Activated CD8-positive, alpha-beta T cell treated with anti-CD3 and anti-CD28 coated beads, Interleukin-2, amount 10 ng/mL, durations not matched to agents 7 days and 5 days (primary cell): ENCODE data around the gene SIGLEC7. TPM values are rescaled to one million over a fixed set of nuclear protein-coding genes. Genes with fewer than 3 reads are reported as not detected.

Experiments used
- ATAC-seq: fragments of 150-1000 bp; cut with Tn5 transposase; one replicate; pipeline ENCODE4 v1.10.0; 2021; ENCODE audit warnings: moderate library complexity
- CTCF ChIA-PET: fragments of 350-600 bp; sonication (Branson Sonifier 250); formaldehyde crosslinking; loops from one replicate; lab custom pipeline; 2021; ENCODE audit warnings: antibody characterized with exemption; lab: Charles Lee
- POLR2A ChIA-PET: fragments of 350-600 bp; sonication (Branson Sonifier 250); formaldehyde crosslinking; loops from one replicate; lab custom pipeline; 2021; ENCODE audit warnings: antibody characterized with exemption; lab: Charles Lee
- DNase-seq: peaks from one replicate; pipeline ENCODE4 v3.0.0-alpha.2; 2020
- H3K27ac Mint-ChIP-seq: one replicate; pipeline ENCODE4 v1.8.0; 2021; ENCODE audit warnings: mild to moderate bottlenecking, mixed read lengths
- H3K27me3 Mint-ChIP-seq: one replicate; pipeline ENCODE4 v1.8.0; 2021; ENCODE audit warnings: low read depth, mixed read lengths
- H3K36me3 Mint-ChIP-seq: one replicate; pipeline ENCODE4 v1.8.0; 2021; ENCODE audit warnings: low read depth, mixed read lengths
- H3K4me1 Mint-ChIP-seq: one replicate; pipeline ENCODE4 v1.8.0; 2021; ENCODE audit warnings: low read depth, mixed read lengths
- H3K4me3 Mint-ChIP-seq: one replicate; pipeline ENCODE4 v1.8.0; 2021; ENCODE audit warnings: mild to moderate bottlenecking, mixed read lengths
- H3K9me3 Mint-ChIP-seq: one replicate; pipeline ENCODE4 v1.8.0; 2022; ENCODE audit warnings: mixed read lengths; ENCODE audit not compliant: insufficient read depth
- total RNA-seq, 2 experiments: library from RNA; stranded (reverse); gene quantifications; one replicate each; pipeline ENCODE4 v1.2.3, GENCODE V29; 2021

The SIGLEC7 gene
- total RNA-seq, 2 experiments from 2014 or later: not detected

GRCh38 chr19:51143486-51143885, 1.4 kb downstream of the SIGLEC7 start:
- Mint-ChIP-seq H3K27me3 (peaks cover 17% of the 10 kb centered on the region), H3K27ac (no peak overlapping the region), H3K4me3 (no peak overlapping the region), H3K9me3 (no peaks in the 10 kb centered on the region), H3K36me3 (no peaks in the 10 kb centered on the region), H3K4me1 (peaks cover 10% of the 10 kb centered on the region)
- no peak for DNase-seq
- ChIA-PET POLR2A (no interaction called here), CTCF (no interaction called here)
- ATAC-seq: no peak

DNA sequence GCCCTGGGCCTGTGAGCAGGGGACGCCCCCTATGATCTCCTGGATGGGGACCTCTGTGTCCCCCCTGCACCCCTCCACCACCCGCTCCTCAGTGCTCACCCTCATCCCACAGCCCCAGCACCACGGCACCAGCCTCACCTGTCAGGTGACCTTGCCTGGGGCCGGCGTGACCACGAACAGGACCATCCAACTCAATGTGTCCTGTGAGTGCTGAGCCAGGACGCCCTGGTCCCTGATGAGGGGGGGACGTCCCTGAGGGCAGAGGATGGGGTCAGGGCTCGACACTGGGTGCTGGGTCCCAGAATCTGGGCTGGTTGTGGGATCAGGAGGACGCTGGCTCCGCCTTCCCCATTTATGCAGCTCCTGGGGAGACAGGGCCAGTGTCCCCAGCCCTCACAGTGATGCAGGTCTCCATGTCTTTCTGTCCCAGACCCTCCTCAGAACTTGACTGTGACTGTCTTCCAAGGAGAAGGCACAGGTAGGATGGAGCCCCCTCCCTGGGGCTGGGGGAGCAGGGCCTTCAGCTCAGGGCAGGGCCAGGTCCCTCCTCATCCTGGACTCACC, 2.5 kb downstream of the SIGLEC7 start:
- Mint-ChIP-seq H3K36me3 (no peaks in the 10 kb centered on the region), H3K4me3 (no peak overlapping the region), H3K4me1 (peaks cover 8% of the 10 kb centered on the region), H3K27me3 (peaks cover 24% of the 10 kb centered on the region), H3K27ac (no peak overlapping the region), H3K9me3 (no peaks in the 10 kb centered on the region)
- POLR2A ChIA-PET: no interaction called here
- CTCF ChIA-PET: interaction anchor here (6.3 kb wide), 1 partner anchor 13 kb away, joined by 33 read pairs; no protein-coding TSS in a partner anchor
- no peak for DNase-seq
- ATAC-seq: no peak

DNA sequence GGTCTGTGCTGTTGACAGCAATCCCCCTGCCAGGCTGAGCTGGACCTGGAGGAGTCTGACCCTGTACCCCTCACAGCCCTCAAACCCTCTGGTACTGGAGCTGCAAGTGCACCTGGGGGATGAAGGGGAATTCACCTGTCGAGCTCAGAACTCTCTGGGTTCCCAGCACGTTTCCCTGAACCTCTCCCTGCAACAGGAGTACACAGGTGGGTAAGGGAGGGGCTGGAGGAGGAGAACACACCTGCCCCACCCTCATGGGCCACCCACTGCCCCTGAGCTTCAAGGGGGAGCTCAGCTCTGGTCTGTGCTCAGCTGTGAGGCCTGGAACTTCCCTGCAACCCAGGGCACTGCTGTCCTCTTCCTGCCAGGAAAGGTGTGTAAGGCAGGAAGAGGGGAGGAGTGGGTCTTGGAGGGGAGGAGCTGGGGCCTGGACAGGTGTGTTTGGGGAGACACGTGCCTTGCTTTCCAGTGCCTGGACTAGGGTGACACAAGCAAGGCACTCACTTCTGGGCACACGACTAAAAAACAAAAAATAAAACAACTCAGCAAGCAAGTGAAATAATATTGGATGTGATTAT, 3.9 kb downstream of the SIGLEC7 start:
- ATAC-seq (no peak), DNase-seq (no peak)
- Mint-ChIP-seq H3K9me3 (no peaks in the 10 kb centered on the region), H3K4me3 (no peak overlapping the region), H3K27me3 (peaks cover 29% of the 10 kb centered on the region), H3K36me3 (no peaks in the 10 kb centered on the region), H3K27ac (no peak overlapping the region), H3K4me1 (peaks cover 7% of the 10 kb centered on the region)
- ChIA-PET POLR2A (no interaction called here), CTCF (interaction anchor here (1.2 to 6.3 kb wide), 2 partner anchors 11 to 12 kb away, joined by 3 to 33 read pairs; no protein-coding TSS in a partner anchor)

GRCh38 chr19:51146751-51147150, 4.7 kb downstream of the SIGLEC7 start:
- ChIA-PET POLR2A (no interaction called here), CTCF (interaction anchor here (6.3 kb wide), 1 partner anchor 11 kb away, joined by 33 read pairs; no protein-coding TSS in a partner anchor)
- DNase-seq (no peak), ATAC-seq (no peak)
- Mint-ChIP-seq H3K27ac (no peak overlapping the region), H3K9me3 (no peaks in the 10 kb centered on the region), H3K27me3 (peaks cover 28% of the 10 kb centered on the region), H3K4me1 (peaks cover 7% of the 10 kb centered on the region), H3K4me3 (no peak overlapping the region), H3K36me3 (no peaks in the 10 kb centered on the region)

GRCh38 chr19:51147663-51148062, 5.6 kb downstream of the SIGLEC7 start:
- ChIA-PET CTCF (interaction anchor here (3.3 to 6.3 kb wide), 2 partner anchors 10 to 112 kb away, joined by 17 to 33 read pairs; no protein-coding TSS in a partner anchor), POLR2A (no interaction called here)
- Mint-ChIP-seq H3K4me3 (no peak overlapping the region), H3K27me3 (peaks cover 31% of the 10 kb centered on the region), H3K36me3 (no peaks in the 10 kb centered on the region), H3K9me3 (no peaks in the 10 kb centered on the region), H3K4me1 (no peaks in the 10 kb centered on the region), H3K27ac (no peak overlapping the region)
- DNase-seq: no peak
- no peak for ATAC-seq

GRCh38 chr19:51148580-51148979, 6.5 kb downstream of the SIGLEC7 start:
- no peaks in the 10 kb centered on the region for H3K36me3 Mint-ChIP-seq
- H3K9me3 Mint-ChIP-seq: no peaks in the 10 kb centered on the region
- POLR2A ChIA-PET: no interaction called here
- DNase-seq (no peak), ATAC-seq (no peak)
- no peak overlapping the region for H3K4me3 Mint-ChIP-seq
- CTCF ChIA-PET: interaction anchor here (0.8 to 6.3 kb wide), 4 partner anchors 9 to 127 kb away, joined by 3 to 33 read pairs (median 10); no protein-coding TSS in a partner anchor
- peaks cover 36% of the 10 kb centered on the region for H3K27me3 Mint-ChIP-seq
- H3K4me1 Mint-ChIP-seq: no peaks in the 10 kb centered on the region
- H3K27ac Mint-ChIP-seq: no peak overlapping the region

DNA sequence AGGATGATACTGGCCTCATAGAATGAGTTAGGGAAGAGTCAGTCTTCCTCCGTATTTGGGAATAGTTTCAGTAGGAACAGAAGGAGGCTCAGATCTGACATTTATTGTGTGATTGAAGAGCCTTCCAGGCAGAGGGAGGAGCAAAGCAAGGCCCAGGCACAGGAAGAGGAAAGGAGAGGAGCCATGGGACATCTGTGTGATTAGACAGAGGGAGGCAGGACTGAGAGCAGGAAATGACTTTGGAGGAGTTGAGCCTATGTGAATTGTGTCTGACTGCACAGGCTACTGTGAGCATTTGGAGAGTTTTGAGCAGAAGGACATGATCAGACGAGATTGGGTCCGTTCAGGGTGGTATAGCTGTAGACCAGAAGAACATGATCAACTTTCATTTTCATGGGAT, 8.5 kb downstream of the SIGLEC7 start:
- CTCF ChIA-PET: interaction anchor here (3.3 to 6.3 kb wide), 2 partner anchors 7 to 109 kb away, joined by 17 to 33 read pairs; no protein-coding TSS in a partner anchor
- no peak for DNase-seq
- POLR2A ChIA-PET: no interaction called here
- Mint-ChIP-seq H3K36me3 (no peaks in the 10 kb centered on the region), H3K27ac (no peak overlapping the region), H3K4me1 (no peaks in the 10 kb centered on the region), H3K9me3 (no peaks in the 10 kb centered on the region), H3K4me3 (no peak overlapping the region), H3K27me3 (peaks cover 39% of the 10 kb centered on the region)
- ATAC-seq: no peak

- Mint-ChIP-seq H3K9me3 (no peaks in the 10 kb centered on the region), H3K4me3 (no peak overlapping the region), H3K27ac (no peak overlapping the region), H3K36me3 (no peaks in the 10 kb centered on the region), H3K27me3 (peaks cover 31% of the 10 kb centered on the region), H3K4me1 (peaks cover 22% of the 10 kb centered on the region)
- ATAC-seq (no peak), DNase-seq (no peak)
- ChIA-PET CTCF (interaction anchor here (1.1 to 4.9 kb wide), 10 partner anchors 9 to 136 kb away, joined by 3 to 67 read pairs (median 10); no protein-coding TSS in a partner anchor), POLR2A (no interaction called here)
Measured at GRCh38 chr19:51156710-51157109, 14.6 kb downstream of the SIGLEC7 start.

DNA sequence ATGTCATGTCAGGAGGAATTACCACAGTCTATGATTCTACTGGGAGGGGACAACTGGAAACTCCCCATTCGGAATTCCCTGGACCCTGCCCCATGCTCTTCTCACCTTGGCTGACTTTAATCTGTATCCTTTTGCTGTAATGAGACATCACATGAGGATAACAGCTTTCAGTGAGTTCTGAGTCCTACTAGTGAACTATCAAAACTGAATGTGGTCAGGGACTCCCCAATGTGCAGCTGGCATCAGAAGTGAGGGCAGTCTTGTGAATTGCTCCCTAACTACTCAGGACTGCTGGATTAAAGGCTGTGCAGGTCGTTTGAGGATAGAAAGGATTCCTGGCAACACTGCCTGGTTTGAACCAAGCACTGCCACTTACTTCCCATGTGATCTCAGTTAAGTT, 15.2 kb downstream of the SIGLEC7 start:
- ATAC-seq: no peak
- Mint-ChIP-seq H3K27me3 (peaks cover 29% of the 10 kb centered on the region), H3K9me3 (no peaks in the 10 kb centered on the region), H3K36me3 (no peaks in the 10 kb centered on the region), H3K4me3 (no peak overlapping the region), H3K27ac (no peak overlapping the region), H3K4me1 (peaks cover 25% of the 10 kb centered on the region)
- POLR2A ChIA-PET: no interaction called here
- DNase-seq: no peak
- CTCF ChIA-PET: interaction anchor here (1.6 to 4.9 kb wide), 10 partner anchors 10 to 137 kb away, joined by 4 to 67 read pairs (median 10); no protein-coding TSS in a partner anchor

DNA sequence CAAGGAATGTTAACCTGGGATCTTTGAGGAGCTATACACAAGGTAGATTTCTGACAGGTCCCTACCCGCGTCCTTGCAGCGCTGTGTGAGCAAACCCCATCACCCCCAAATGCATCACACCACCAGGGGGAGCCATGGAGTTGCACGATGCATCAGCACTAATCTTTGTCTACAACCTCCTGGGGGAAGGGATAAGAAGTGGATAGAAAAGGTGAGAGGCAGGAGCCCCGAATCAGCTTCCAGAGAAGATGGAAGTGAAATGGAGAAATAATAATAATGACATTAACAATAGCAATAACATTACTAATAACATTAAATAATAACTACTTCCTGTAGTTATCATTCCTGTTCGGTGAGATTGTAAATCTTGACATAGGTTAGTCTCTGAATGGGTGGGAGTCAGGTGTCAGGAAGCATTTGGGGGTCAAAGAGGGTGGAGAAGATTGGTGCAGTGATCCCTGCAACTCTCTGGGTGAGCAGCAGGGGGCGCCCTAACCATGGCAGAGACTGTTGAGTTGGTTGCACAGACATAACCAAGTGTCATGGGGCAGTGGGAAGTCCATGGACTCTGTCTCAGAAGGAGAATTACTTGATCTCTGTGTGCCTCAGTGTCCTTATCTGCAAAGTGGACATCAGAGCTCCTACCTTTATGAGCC, 16.5 kb downstream of the SIGLEC7 start:
- H3K4me3 Mint-ChIP-seq: no peak overlapping the region
- ChIA-PET CTCF (interaction anchor here (0.8 to 4.9 kb wide), 20 partner anchors 10 to 313 kb away, joined by 3 to 67 read pairs (median 5); partner anchors contain the start of gene NKG7), POLR2A (no interaction called here)
- no peaks in the 10 kb centered on the region for H3K9me3 Mint-ChIP-seq
- peaks cover 35% of the 10 kb centered on the region for H3K4me1 Mint-ChIP-seq
- H3K27me3 Mint-ChIP-seq: peaks cover 27% of the 10 kb centered on the region
- ATAC-seq (peak; percentile 86), DNase-seq (peak; percentile 89)
- H3K36me3 Mint-ChIP-seq: no peaks in the 10 kb centered on the region
- no peak overlapping the region for H3K27ac Mint-ChIP-seq

DNA sequence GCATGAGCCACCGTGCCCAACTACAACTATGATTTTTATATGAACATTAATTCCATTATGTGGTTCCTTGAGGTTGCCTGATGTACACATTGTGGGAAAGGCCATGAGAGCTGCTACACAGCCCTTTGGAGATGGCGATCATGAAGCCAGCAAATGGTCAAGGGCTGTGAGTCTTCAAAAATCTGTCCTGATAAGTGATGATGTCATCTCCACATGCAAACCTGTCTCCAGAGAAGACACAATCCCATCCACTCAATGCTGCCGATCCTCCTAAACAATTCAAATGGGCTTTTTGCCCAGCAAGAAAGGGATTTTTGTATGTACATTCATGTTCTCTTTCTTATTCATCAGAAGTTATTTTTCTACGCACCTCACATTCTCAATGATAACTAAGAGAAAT, 17.6 kb downstream of the SIGLEC7 start:
- DNase-seq (no peak), ATAC-seq (no peak)
- Mint-ChIP-seq H3K36me3 (no peaks in the 10 kb centered on the region), H3K27me3 (peaks cover 31% of the 10 kb centered on the region), H3K27ac (no peak overlapping the region), H3K9me3 (no peaks in the 10 kb centered on the region), H3K4me3 (no peak overlapping the region), H3K4me1 (peaks cover 41% of the 10 kb centered on the region)
- CTCF ChIA-PET: interaction anchor here (1.0 to 4.9 kb wide), 5 partner anchors 9 to 312 kb away, joined by 3 to 67 read pairs (median 4); no protein-coding TSS in a partner anchor
- POLR2A ChIA-PET: no interaction called here
